RWPE2 (cell line): ENCODE measurements around the gene COL8A1.
"Not testable (repeated sequence)": the region's sequence is repeated elsewhere in the genome, so short reads cannot be mapped to it uniquely, and the experiment has no call there.

ENCODE experiments used
- ATAC-seq: fragments of 200-7000 bp; cut with Tn5 transposase; 3 replicates; pipeline ENCODE4 v1.9.1; 2021; ENCODE audit warnings: low read depth
- DNase-seq: peaks from one replicate; pipeline ENCODE4 v3.0.0-alpha.2; 2020; ENCODE audit warnings: low spot score
- H3K27ac ChIP-seq: fragments of 450-650 bp; 2 replicates; pipeline ENCODE4 v1.5.1; 2017; ENCODE audit warnings: mild to moderate bottlenecking; ENCODE audit not compliant: poor library complexity, severe bottlenecking
- H3K27me3 ChIP-seq: fragments of 250-450 bp; sonication (Bioruptor Pico); 2 replicates; pipeline ENCODE4 v1.5.1; 2021; ENCODE audit warnings: mild to moderate bottlenecking, moderate library complexity; ENCODE audit not compliant: insufficient read depth, poor library complexity, severe bottlenecking
- H3K36me3 ChIP-seq: fragments of 250-450 bp; sonication (Bioruptor Pico); 2 replicates; pipeline ENCODE4 v1.5.1; 2020; ENCODE audit warnings: low read depth, mild to moderate bottlenecking, moderate library complexity
- H3K4me1 ChIP-seq: fragments of 250-450 bp; sonication (Bioruptor Pico); 2 replicates; pipeline ENCODE4 v1.5.1; 2021; ENCODE audit warnings: mild to moderate bottlenecking, moderate library complexity; ENCODE audit not compliant: insufficient read depth, poor library complexity, severe bottlenecking
- H3K4me3 ChIP-seq: fragments of 250-450 bp; sonication (Bioruptor Pico); 2 replicates; pipeline ENCODE4 v1.5.1; 2021; ENCODE audit warnings: mild to moderate bottlenecking, moderate library complexity; ENCODE audit not compliant: severe bottlenecking
- H3K9me3 ChIP-seq: fragments of 250-450 bp; sonication (Bioruptor Pico); 2 replicates; pipeline ENCODE4 v1.5.1; 2021; ENCODE audit warnings: mild to moderate bottlenecking, moderate library complexity; ENCODE audit not compliant: severe bottlenecking
- TF ChIP-seq, protein P1 (sequence below): fragments of 450-650 bp; IDR thresholded peaks from one replicate; pipeline ENCODE4 v1.5.1; 2017; ENCODE audit warnings: mild to moderate bottlenecking, moderate library complexity; ENCODE audit not compliant: poor library complexity, severe bottlenecking

Gene COL8A1

DNA sequence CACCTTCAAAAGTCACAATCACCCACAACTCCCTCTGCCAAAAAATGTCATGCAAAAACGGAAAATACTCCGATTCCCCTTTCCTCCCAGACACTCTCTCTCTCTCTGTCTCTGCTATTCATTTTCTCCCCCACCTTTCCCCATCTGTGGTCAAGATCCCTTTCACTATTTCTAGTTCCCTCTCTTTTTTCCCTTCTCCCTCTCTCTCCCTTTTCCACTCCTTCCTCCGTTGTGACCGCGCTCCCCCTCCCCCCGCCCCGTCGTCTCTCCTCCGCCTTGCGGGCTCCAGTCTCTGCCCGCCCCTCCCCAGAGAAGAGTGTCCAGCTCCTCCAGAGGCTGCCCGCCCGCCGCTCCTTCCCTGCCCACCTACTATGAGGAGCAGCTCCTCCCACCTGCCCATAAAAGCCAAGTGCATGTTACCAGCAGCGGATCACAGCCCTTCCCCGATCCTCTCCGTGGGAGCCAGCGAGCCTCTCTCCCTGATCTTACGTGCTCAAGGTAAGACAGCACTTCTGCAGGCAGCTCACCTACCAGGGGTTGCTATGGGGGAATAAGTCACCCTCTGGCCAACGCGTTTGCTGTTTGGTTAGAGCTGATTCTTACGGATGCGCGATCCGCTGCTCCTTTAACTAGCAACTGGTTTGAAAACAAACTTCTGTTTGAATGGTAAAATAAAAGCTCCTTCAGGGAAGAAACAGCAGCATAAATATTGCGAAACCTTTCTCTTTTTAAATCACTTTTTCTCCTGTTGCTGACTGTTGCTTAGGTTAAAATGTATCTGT, at the start of gene COL8A1:
TSS of gene COL8A1 (plus strand) at position 428 of the 782 bp plus-strand sequence. CDS start 152,089 bp downstream, outside the sequence.
- Histone ChIP-seq H3K36me3 (peaks cover 37% of the 10 kb centered on the region), H3K4me3 (peak within 1 kb of the TSS; percentile 41), H3K27ac (peak within 1 kb of the TSS; percentile 99), H3K4me1 (peaks cover 49% of the 10 kb centered on the region), H3K27me3 (no peaks in the 10 kb centered on the region), H3K9me3 (no peaks in the 10 kb centered on the region)
- peak; percentile 65 for ATAC-seq
- TF ChIP-seq, protein P1, sequence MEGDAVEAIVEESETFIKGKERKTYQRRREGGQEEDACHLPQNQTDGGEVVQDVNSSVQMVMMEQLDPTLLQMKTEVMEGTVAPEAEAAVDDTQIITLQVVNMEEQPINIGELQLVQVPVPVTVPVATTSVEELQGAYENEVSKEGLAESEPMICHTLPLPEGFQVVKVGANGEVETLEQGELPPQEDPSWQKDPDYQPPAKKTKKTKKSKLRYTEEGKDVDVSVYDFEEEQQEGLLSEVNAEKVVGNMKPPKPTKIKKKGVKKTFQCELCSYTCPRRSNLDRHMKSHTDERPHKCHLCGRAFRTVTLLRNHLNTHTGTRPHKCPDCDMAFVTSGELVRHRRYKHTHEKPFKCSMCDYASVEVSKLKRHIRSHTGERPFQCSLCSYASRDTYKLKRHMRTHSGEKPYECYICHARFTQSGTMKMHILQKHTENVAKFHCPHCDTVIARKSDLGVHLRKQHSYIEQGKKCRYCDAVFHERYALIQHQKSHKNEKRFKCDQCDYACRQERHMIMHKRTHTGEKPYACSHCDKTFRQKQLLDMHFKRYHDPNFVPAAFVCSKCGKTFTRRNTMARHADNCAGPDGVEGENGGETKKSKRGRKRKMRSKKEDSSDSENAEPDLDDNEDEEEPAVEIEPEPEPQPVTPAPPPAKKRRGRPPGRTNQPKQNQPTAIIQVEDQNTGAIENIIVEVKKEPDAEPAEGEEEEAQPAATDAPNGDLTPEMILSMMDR: no peak
- peak; percentile 87 for DNase-seq

DNA sequence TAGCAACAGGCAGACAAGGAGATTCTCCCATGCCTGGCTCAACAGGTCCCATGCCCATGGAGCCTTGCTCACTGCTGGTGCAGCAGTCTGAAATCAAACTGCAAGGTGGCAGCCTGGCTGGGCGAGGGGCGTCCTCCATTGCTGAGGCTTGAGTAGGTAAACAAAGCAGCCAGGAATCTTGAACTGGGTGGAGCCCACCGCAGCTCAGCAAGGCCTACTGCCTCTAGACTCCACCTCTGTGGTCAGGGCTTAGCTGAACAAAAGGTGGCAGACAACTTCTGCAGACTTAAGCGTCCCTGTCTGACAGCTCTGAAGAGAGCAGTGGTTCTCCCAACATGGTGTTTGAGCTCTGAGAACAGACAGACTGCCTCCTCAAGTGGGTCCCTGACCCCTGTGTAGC, 49.2 kb upstream of the COL8A1 start:
- H3K36me3 ChIP-seq, H3K27ac ChIP-seq, H3K9me3 ChIP-seq, H3K27me3 ChIP-seq, H3K4me1 ChIP-seq, ATAC-seq, H3K4me3 ChIP-seq, DNase-seq: not testable (repeated sequence)

DNA sequence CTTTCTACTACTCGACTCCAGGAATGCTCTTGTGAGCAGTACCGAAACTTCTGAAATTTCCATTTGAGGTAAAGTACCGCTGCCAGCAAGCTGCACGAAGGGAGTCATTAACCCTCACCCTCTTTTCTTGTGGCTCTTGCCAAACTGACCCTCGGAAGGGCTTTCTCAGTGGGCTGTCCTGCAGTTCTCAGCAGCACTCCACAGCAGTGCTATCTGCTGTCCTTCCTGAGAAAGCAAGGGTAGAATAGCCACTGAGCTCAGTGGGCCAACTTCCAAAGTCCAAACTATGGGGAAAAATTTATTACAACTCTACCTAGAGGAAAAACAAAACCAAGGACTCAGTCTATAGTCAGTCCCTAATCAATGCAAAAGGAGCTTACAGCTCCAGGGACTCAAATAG, 38.5 kb upstream of the COL8A1 start:
- DNase-seq: no peak
- H3K27me3 ChIP-seq: no peaks in the 10 kb centered on the region
- H3K27ac ChIP-seq: no peak overlapping the region
- ATAC-seq: no peak
- H3K9me3 ChIP-seq: no peaks in the 10 kb centered on the region
- TF ChIP-seq, protein P1: no peak
- no peaks in the 10 kb centered on the region for H3K36me3 ChIP-seq
- H3K4me3 ChIP-seq: no peak overlapping the region
- no peaks in the 10 kb centered on the region for H3K4me1 ChIP-seq

DNA sequence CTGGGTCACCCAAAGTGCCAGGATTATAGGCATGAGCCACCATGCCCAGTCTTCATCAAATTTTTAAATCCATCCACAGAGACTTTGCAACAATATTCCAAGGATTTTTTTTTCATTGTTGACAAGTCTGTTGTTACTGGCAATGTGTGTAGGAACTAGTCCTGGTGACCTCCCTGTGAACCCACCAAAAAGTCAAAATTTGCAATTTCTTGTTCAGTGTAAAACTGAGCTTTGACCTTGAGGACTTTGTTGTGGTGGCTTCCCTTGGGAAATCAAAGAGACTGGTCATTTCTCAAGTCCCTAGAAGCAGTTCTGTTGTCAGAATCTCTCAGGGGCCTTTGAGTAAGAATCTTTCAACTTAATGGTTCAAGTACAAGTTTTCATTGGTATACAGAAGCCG, 36.9 kb upstream of the COL8A1 start:
- Histone ChIP-seq H3K9me3 (no peaks in the 10 kb centered on the region), H3K27me3 (no peaks in the 10 kb centered on the region), H3K27ac (no peak overlapping the region), H3K4me3 (no peak overlapping the region), H3K4me1 (no peaks in the 10 kb centered on the region), H3K36me3 (no peaks in the 10 kb centered on the region)
- DNase-seq: no peak
- TF ChIP-seq, protein P1: no peak
- no peak for ATAC-seq

DNA sequence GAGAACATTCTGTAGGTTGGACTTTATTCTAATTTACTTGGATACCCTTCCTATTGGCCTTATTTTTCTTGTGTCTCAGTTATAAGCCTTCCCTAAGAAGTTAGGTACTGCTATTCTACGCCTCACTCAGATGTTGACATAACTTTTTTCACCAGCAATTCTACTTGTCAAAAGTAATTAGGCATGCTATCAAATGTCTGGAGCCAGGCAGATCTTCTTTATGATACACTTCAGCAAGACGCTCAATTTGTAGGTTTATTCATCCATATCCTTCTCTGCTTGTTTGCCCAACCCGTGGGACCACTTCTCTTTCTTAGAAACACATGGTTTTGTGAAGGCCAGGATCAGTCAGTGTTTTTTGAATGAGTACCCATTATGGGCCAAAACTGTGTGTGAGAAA, 36.2 kb upstream of the COL8A1 start:
- no peak for ATAC-seq
- no peak for DNase-seq
- H3K36me3 ChIP-seq: no peaks in the 10 kb centered on the region
- H3K27ac ChIP-seq: no peak overlapping the region
- TF ChIP-seq, protein P1: no peak
- no peak overlapping the region for H3K4me3 ChIP-seq
- no peaks in the 10 kb centered on the region for H3K4me1 ChIP-seq
- no peaks in the 10 kb centered on the region for H3K27me3 ChIP-seq
- H3K9me3 ChIP-seq: no peaks in the 10 kb centered on the region
